ENCODE measurements around the gene CCNDBP1. TPM values are rescaled to one million over a fixed set of nuclear protein-coding genes. Genes with fewer than 3 reads are reported as not detected.

CCNDBP1 gene
- total and polyA plus RNA-seq, 8 donors: 47.5 to 64.5 (median 55.9) TPM

DNA sequence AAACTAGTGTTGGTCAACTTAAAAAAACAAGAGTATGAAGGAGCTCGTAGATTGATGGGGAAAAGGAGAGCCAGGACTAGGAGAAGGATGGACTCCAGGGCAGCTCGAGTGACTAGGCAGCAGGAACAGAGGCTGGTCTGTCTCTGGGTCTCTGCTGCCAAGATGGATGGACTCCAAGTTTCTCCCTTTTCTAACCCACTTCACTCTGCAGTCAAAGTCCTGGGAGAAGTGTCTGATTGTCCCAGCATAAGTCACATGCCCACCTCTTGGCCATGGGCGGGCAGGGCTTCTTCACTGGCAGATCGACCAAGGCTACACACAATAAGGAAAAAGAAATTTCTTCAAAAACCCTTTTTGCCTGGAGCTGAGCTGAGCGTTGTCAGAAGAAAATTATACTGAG, 44.8 kb downstream of the CCNDBP1 start:
- H3K4me3 ChIP-seq: no peak overlapping the region
- TF ChIP-seq, protein P1, sequence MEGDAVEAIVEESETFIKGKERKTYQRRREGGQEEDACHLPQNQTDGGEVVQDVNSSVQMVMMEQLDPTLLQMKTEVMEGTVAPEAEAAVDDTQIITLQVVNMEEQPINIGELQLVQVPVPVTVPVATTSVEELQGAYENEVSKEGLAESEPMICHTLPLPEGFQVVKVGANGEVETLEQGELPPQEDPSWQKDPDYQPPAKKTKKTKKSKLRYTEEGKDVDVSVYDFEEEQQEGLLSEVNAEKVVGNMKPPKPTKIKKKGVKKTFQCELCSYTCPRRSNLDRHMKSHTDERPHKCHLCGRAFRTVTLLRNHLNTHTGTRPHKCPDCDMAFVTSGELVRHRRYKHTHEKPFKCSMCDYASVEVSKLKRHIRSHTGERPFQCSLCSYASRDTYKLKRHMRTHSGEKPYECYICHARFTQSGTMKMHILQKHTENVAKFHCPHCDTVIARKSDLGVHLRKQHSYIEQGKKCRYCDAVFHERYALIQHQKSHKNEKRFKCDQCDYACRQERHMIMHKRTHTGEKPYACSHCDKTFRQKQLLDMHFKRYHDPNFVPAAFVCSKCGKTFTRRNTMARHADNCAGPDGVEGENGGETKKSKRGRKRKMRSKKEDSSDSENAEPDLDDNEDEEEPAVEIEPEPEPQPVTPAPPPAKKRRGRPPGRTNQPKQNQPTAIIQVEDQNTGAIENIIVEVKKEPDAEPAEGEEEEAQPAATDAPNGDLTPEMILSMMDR (IDR thresholded peaks at IDR 0.05): no peak
- intact Hi-C loops (cut with DNase I): loop anchor here in 1 of 2 donors (10.0 kb wide), 1 partner anchor 45 kb away; no protein-coding TSS in a partner anchor
- H3K27me3 ChIP-seq: no peaks in the 10 kb centered on the region
- no peaks in the 10 kb centered on the region for H3K9me3 ChIP-seq
- no peaks in the 10 kb centered on the region for H3K36me3 ChIP-seq
- no peak for DNase-seq
- ATAC-seq: no peak
- H3K4me1 ChIP-seq: no peaks in the 10 kb centered on the region
- H3K27ac ChIP-seq: no peak overlapping the region

- intact Hi-C loops (cut with DNase I): no loop called here
- H3K4me3 ChIP-seq: no peak overlapping the region
- ATAC-seq (no peak), DNase-seq (no peak)
- H3K36me3 ChIP-seq: no peaks in the 10 kb centered on the region
- no peaks in the 10 kb centered on the region for H3K4me1 ChIP-seq
- TF ChIP-seq, protein P1 (IDR thresholded peaks at IDR 0.05): no peak
- H3K27ac ChIP-seq: no peak overlapping the region
- H3K27me3 ChIP-seq: no peaks in the 10 kb centered on the region
- no peaks in the 10 kb centered on the region for H3K9me3 ChIP-seq
Observed at GRCh38 chr15:43230640-43231115, 45.5 kb downstream of the CCNDBP1 start.

DNA sequence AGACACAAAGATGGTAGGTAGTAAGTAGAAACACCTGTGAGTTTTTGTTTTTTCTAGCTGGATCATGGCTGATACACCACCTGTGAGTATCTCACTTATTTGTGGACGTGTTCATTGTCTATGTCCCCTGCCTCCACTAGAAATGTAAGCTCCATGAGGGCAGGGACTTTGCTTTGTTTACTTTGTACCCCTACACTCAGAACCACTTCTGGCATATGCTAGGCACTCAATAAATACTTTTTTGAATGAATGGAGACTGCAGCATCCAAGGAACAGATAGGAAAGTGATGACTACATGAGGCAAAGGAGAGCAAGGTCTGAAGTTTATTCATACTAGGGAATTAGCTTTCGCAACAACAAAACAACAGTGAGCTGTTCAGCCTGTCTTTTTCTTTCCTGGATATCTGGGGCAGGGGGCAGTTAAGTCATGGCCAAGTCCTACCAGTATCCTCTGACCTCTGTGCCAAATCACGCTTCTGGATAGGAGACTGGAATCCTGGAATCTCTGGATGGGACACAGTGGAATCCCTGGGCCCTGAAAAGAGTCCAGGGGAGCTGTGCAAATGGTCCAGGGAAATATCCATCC, 47.2 kb downstream of the CCNDBP1 start:
- intact Hi-C loops (cut with DNase I): no loop called here
- Histone ChIP-seq H3K27me3 (no peaks in the 10 kb centered on the region), H3K36me3 (no peaks in the 10 kb centered on the region), H3K4me1 (no peaks in the 10 kb centered on the region), H3K4me3 (no peak overlapping the region), H3K9me3 (no peaks in the 10 kb centered on the region), H3K27ac (no peak overlapping the region)
- ATAC-seq: no peak
- TF ChIP-seq, protein P1 (IDR thresholded peaks at IDR 0.05): no peak
- no peak for DNase-seq

DNA sequence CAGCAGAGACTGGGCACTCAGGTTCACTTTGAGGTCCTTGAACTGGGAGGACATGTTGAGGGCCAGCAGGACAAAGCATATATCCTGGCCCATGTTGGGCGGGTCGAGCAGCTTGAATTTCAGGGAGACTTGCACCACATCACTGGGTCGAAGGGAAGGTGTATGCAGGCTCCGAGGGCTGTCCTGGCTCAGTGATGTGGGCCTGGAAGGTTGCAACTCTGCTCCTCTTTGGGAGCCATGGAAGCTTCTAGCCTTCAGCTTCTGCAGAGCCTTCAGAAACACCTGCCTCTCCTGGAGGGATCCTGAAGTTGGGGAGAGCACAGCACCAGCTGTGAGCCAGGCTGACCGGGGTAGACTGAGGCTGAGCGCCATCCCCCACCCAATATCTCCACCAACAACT, 50.3 kb downstream of the CCNDBP1 start:
- Histone ChIP-seq H3K9me3 (no peaks in the 10 kb centered on the region), H3K27ac (no peak overlapping the region), H3K4me3 (no peak overlapping the region), H3K4me1 (no peaks in the 10 kb centered on the region), H3K36me3 (no peaks in the 10 kb centered on the region), H3K27me3 (peaks cover 0 to 12% of the 10 kb centered on the region in 2 donors)
- TF ChIP-seq, protein P1 (IDR thresholded peaks at IDR 0.05): no peak
- DNase-seq (no peak), ATAC-seq (no peak)
- intact Hi-C loops (cut with DNase I): no loop called here

GRCh38 chr15:43237842-43238470, 52.8 kb downstream of the CCNDBP1 start:
- TF ChIP-seq, protein P1 (IDR thresholded peaks at IDR 0.05): no peak
- intact Hi-C loops (cut with DNase I): no loop called here

More at GRCh38 chr15:43237842-43238470, 52.8 kb downstream of the CCNDBP1 start:
- no peaks in the 10 kb centered on the region for H3K4me1 ChIP-seq
- no peak for ATAC-seq
- H3K4me3 ChIP-seq: no peak overlapping the region
- no peak for DNase-seq
- H3K27me3 ChIP-seq: peaks cover 0 to 14% of the 10 kb centered on the region in 2 donors
- no peaks in the 10 kb centered on the region for H3K36me3 ChIP-seq
- no peak overlapping the region for H3K27ac ChIP-seq
- H3K9me3 ChIP-seq: no peaks in the 10 kb centered on the region
